PFSK-1 (cell line): ENCODE results near the gene C2orf76.

ENCODE experiments used
- FOXP2 ChIP-seq: optimal IDR thresholded peaks from 2 replicates; pipeline ENCODE3; 2011; ENCODE audit warnings: borderline replicate concordance, control low read depth, inconsistent platforms; ENCODE audit not compliant: insufficient read depth; ENCODE audit errors: extremely low read length, extremely low read depth
- POLR2AphosphoS5 ChIP-seq: IDR thresholded peaks from 2 replicates; pipeline ENCODE4 v1.6.1; 2012; ENCODE audit warnings: low read depth, mild to moderate bottlenecking, control low read depth, low read length, moderate library complexity
- TAF1 ChIP-seq: IDR thresholded peaks from 2 replicates; pipeline ENCODE4 v1.6.1; 2012; ENCODE audit warnings: low read length, control low read depth, borderline replicate concordance; ENCODE audit not compliant: insufficient read depth
- TF ChIP-seq, protein P1 (sequence below), 2 experiments: IDR thresholded peaks; 2 replicates each; pipeline versions ENCODE4 v1.6.1 to v1.8.0; 2011 to 2012; ENCODE audit warnings: low read depth in 2 of 2, low read length in 2 of 2, control low read depth in 1 of 2, inconsistent platforms in 1 of 2, mild to moderate bottlenecking in 1 of 2, moderate library complexity in 1 of 2; ENCODE audit not compliant: insufficient read depth in 1 of 2

DNA sequence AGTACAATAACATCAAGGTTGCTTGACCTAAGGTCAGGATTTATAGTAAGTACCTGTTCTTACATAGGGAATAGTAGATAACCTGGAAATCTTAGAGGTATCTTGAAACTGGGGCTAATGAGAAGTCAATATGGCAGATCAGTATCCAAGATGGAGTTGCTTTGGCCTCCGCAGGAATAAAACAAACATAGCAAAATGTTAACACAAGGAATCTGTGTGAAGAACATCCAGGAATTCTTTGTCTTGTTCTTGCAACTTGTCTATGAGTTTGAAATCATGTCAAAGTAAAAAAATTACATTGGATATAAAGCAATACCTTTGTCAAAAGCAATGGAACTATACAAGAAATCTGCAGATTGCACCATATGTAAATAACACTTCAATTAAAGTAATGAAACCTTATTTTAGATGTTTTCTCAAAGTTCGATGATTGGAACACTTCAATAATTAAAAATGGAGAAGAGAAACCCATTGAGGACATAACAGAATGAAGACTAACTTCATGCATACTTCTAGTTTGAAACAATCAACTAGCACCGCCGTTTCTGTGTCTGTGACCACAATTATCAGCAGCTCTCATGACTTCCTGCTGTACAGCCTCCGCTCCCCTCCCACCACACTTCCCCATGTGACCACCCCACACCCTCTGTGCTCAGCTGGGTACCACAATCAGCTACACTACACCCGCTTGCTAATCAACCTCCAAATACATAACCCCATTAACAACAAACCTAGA lies 27.6 kb downstream of the C2orf76 start:
- TF ChIP-seq TAF1 (no peak), POLR2AphosphoS5 (no peak), FOXP2 (no peak)
- TF ChIP-seq, protein P1, sequence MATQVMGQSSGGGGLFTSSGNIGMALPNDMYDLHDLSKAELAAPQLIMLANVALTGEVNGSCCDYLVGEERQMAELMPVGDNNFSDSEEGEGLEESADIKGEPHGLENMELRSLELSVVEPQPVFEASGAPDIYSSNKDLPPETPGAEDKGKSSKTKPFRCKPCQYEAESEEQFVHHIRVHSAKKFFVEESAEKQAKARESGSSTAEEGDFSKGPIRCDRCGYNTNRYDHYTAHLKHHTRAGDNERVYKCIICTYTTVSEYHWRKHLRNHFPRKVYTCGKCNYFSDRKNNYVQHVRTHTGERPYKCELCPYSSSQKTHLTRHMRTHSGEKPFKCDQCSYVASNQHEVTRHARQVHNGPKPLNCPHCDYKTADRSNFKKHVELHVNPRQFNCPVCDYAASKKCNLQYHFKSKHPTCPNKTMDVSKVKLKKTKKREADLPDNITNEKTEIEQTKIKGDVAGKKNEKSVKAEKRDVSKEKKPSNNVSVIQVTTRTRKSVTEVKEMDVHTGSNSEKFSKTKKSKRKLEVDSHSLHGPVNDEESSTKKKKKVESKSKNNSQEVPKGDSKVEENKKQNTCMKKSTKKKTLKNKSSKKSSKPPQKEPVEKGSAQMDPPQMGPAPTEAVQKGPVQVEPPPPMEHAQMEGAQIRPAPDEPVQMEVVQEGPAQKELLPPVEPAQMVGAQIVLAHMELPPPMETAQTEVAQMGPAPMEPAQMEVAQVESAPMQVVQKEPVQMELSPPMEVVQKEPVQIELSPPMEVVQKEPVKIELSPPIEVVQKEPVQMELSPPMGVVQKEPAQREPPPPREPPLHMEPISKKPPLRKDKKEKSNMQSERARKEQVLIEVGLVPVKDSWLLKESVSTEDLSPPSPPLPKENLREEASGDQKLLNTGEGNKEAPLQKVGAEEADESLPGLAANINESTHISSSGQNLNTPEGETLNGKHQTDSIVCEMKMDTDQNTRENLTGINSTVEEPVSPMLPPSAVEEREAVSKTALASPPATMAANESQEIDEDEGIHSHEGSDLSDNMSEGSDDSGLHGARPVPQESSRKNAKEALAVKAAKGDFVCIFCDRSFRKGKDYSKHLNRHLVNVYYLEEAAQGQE (IDR thresholded peaks at IDR 0.05; ENCODE audit: insufficient read depth in 1 of 2, low read depth in 2 of 2, low read length in 2 of 2) = no peak
